ENCODE results near the gene GATC.

Gene GATC, protein sequence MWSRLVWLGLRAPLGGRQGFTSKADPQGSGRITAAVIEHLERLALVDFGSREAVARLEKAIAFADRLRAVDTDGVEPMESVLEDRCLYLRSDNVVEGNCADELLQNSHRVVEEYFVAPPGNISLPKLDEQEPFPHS

DNA sequence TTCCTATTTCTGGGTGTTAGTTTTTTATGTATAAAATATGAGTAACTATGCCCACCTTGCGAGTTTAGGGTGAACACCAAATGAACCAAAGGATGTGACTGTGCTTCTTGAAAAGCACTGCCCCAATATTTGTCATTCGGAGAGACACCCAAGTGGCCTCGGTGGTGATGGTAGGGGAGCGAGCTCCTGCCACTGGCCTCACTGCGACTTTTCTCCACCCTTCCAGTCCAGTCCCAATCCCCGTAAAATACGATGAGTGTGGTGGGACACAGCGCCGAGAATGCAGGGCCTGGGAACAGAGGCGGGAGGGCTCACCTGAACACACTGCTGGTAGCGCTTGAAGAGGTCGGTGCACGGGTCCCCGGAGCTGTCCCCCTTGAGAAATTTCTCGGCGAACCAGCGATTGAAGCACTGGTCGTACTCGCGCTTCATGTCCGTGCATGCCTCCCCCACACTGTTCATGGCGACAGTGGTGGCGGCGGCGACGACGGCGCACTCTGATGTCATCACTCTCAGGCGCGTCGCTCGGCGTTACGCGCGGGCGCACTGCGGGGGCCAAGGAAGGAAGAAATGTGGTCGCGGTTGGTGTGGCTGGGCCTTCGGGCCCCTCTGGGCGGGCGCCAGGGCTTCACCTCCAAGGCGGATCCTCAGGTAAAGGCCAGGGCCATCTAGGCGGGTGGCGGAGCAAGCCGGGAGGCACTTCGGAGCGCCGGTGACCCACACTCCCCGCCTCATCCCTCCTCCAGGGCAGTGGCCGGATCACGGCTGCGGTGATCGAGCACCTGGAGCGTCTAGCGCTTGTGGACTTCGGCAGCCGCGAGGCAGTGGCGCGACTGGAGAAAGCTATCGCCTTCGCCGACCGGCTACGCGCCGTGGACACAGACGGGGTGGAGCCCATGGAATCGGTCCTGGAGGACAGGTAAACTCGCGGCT, at the start of gene GATC, which contains the start of gene TRIAP1:
Gene GATC, plus strand, starts transcription at position 534 of the 933 bp plus-strand sequence. Its CDS starts 37 bp downstream, at position 571.
Gene TRIAP1, minus strand, starts transcription at position 474 of the 933 bp plus-strand sequence. Its CDS starts 12 bp downstream, at position 462.
- DNase-seq (ENCODE audit: low read depth, low spot score), result no peak

- DNase-seq (ENCODE audit: low read depth, low spot score), result no peak
Observed at GRCh38 chr12:120397824-120398540, 48.3 kb upstream of the GATC start.

DNA sequence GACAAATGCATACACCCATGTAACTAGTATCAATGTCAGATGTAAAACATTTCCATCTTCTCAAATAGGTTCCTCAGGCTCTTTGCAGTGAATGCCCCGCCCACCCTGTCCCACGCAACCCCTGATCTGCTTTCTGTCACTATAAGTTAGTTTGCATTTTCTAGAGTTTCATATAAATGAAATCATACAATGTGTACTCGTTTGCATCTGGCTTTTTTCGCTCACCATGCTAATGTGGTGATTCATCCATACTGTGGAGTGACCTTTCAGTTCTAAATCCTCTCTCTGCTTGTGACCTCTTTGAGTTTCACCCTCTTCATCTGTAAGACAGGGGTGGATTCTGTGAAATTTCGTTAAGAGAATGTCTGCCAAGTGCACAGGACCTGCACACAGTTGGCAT, 46.7 kb upstream of the GATC start:
- no peak for DNase-seq (ENCODE audit: low read depth, low spot score)

DNA sequence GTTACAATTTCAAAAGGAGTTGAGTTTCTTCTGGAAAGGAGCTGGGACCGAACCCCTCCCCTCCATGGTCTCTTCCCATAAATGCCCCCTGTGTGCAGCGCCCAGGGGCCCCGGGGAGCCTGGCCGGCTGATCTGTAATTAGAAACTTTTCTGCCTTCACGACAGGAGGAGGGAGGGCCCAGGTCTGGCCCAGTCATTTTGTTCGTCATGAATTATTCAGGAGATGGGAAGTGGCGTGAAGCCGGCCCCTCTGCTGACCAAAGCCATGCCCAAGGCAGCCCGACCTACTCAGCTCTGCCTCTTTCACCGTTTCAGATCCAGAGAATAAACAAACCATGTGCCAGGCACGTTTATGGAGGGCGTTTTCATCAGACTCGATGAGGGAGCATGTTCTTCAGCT, 44.0 kb upstream of the GATC start:
- no peak for DNase-seq (ENCODE audit: low read depth, low spot score)

GRCh38 chr12:120403869-120404268, 42.4 kb upstream of the GATC start:
- DNase-seq (ENCODE audit: low read depth, low spot score), result no peak

DNA sequence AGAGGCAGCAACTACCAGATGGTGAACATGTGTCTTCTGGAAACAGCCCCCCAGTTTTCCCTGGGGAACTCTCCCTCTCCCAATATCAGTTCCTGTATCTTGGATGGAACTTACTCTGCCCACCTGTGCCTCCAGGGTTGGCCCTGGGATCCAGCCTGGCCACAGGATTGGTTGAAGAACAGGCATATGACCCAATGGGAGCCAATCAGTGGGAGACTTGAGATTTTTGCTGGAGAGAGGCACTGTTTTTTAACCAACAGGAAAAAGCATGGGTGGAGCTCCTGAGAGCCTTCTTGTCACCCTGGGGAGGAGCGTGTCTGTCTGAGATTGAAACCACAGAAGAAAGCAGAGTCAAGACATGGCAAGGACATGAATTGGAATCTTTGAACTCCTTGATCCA, 42.0 kb upstream of the GATC start:
- DNase-seq (ENCODE audit: low read depth, low spot score), result no peak

DNA sequence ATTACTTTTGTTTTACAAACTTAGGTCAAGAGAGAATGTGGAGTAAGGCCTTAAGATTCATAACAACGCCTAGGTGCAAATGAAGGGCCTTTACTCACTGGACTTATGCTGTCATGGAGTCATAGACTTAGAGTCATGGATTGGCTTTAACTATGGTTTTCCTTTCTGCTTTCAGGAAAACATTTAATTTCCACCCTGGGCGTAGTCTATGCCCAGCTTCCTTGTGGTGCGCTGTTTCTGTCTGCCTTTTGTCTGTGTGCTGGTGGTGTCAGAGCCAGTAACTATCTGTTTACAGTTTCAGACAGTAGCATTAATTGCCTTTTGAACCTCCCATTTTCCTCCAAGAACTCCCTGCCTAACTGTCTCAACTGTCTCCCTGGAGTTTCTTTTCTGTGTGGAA, 40.2 kb upstream of the GATC start:
- no peak for DNase-seq (ENCODE audit: low read depth, low spot score)

- DNase-seq (ENCODE audit: low read depth, low spot score), result no peak
Observed at GRCh38 chr12:120406553-120406952, 39.7 kb upstream of the GATC start.

DNA sequence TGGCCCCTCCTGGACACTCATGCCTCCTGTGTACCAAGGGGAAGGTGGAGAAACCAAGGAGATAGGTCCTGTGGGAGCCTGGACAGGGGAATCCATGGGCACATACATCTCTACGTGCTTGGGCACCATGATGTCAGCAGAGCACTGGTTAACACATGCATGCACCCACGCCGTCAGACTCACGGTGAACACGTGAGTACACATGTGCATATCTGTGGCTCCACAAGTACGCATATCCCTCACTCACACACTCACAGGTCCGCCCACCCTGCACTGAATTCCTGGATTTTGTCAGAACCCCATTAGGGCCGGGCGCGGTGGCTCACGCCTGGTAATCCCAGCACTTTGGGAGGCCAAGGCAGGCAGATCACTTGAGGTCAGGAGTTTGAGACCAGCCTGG, 37.5 kb upstream of the GATC start:
- no peak for DNase-seq (ENCODE audit: low read depth, low spot score)

DNA sequence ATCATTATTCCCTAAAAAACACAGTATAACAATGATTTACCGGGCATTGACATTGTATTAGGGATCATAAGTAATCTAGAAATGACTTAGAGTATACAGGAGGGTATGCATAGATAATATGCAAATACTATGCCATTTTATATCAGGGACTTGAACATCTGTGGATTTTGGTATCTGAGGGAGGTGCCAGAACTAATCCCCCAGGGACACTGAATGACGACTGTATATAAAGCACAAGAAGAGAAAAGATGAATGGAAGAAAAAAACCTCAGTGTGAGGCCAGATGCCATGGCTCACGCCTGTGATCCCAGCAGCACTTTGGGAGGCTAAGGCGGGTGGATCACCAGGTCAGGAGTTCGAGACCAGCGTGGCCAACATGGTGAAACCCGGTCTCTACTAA, 33.8 kb upstream of the GATC start:
- no peak for DNase-seq (ENCODE audit: low read depth, low spot score)

DNA sequence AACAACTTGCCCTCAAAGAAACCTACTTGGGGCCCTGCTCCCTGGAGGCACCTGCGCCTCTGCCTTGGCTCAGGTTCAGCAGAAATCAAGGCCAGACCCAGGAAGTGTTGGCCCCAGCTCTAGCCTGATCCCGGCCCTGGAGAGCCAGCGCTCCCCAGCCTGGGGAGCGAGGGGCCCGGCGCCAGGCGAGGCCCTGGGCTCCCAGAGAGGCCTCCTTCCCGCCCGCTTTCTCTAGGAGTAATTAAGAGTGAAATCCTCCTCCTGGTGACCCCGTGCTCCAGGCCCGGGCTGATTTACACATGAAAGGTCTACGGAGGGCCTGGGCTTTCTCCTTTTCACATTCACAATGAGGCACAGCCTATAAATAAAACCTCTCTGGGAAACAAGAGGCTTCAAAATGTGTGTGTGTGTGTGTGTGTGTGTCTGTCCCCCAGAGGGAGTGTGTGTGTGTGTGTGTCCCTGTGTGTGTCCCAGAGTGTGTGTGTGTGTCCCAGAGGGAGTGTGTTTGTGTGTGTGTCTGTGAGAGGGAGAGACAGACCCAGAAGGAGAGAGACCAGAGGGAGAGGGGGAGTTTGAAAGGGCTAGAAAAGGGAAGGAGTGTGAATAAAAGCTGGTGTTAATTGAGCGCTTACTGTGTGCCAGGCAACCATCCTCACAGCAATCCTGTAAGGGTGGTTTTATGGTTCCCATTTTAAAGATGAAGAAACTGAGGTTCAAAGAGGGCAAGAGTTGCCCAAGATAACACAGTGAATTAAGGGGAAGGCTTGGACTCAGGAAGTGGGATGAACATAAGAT, 32.1 kb upstream of the GATC start:
- no peak for DNase-seq (ENCODE audit: low read depth, low spot score)

DNA sequence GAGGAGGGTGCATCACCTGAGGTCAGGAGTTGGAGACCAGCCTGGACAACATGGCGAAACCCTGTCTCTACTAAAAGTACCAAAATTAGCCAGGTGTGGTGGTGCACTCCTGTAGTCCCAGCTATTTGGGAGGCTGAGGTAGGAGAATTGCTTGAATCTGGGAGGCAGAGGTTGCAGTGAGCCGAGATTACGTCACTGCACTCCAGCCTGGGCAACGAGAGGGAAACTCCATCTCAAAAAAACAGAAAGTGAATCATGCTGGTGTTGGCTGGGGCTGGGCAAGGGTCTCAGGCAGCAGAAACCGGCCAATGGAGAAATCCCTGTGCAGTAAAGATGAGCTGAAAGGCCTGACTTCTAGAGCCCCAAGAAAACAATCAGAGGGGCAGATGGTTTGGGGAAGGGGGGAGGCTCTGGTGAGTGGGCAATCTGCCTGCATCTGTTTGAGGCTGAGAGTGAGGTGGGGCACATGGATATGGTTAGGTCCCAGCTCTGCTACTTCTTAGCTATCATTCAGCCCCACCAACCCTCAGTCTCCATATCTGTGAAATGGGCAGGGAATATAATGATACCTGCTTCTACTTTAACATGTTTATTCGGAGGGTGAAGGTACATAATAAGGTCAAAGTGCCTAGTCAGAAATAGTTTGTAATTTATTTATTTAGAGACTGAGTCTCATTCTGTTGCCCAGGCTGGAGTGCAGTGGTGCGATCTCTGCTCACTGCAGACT, 29.6 kb upstream of the GATC start:
- DNase-seq (ENCODE audit: low read depth, low spot score), result no peak

DNA sequence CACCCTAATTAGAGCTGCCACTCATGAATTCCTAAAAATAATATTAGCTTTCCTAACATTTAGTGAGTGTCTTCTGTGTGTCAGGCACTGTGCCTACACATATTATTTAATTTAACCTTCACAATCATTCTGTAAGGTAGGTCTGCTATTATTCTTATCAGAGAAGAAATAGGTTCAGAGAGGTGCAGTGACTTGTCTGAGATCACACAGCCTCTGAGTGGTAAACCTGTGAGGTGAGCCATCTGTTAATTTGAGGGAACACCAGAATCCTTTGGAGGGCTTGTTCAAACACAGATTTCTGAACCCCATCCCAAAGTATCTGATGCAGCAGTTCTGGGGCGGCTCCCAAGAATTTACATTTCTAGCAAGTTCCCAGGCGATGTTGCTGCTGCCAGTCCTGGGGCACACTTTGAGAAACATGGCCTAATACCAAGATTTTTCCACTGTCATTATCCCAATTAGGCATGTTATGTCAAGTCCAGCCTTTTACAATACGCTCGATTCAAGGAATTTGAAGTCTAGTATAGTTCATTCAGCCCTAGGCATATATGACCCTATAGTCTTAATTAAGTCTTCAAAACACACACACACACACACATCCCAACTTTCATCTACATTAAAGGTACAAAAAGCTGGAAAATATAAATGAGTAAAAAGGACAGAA, 28.2 kb upstream of the GATC start:
- no peak for DNase-seq (ENCODE audit: low read depth, low spot score)

GRCh38 chr12:120421701-120422100, 24.5 kb upstream of the GATC start:
- DNase-seq (ENCODE audit: low read depth, low spot score), result no peak

DNA sequence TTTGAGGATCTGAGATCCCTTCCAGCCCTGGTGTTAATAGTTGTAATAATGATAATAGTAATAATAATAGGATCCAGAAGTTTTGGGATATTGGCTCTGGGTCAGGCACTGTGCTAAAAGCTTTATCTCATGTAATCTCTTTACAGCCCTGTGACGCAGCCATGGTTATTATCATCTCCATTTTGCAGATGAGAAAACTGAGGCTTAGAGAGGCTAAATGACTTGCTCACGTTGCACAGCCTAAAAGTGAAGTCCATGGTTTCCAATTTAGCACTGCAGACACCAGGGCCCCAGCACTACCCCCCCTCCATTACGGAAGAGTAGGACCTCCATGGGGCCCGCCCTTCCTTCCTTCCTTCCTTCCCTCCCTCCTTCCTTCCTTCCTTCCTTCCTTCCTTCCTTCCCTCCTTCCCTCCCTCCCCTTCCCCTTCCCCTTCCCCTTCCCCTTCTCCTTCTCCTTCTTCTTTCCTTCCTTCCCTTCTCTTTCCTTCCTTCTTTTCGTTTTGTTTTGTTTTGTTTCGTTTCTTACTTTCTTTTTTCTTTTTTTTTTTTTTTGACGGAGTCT, 23.3 kb upstream of the GATC start:
- DNase-seq (ENCODE audit: low read depth, low spot score), result no peak

GRCh38 chr12:120425797-120426196, 20.4 kb upstream of the GATC start:
- DNase-seq (ENCODE audit: low read depth, low spot score), result no peak

- no peak for DNase-seq (ENCODE audit: low read depth, low spot score)
Observed at GRCh38 chr12:120428597-120429229, 17.5 kb upstream of the GATC start.

GRCh38 chr12:120429368-120429767, 16.9 kb upstream of the GATC start:
- no peak for DNase-seq (ENCODE audit: low read depth, low spot score)

DNA sequence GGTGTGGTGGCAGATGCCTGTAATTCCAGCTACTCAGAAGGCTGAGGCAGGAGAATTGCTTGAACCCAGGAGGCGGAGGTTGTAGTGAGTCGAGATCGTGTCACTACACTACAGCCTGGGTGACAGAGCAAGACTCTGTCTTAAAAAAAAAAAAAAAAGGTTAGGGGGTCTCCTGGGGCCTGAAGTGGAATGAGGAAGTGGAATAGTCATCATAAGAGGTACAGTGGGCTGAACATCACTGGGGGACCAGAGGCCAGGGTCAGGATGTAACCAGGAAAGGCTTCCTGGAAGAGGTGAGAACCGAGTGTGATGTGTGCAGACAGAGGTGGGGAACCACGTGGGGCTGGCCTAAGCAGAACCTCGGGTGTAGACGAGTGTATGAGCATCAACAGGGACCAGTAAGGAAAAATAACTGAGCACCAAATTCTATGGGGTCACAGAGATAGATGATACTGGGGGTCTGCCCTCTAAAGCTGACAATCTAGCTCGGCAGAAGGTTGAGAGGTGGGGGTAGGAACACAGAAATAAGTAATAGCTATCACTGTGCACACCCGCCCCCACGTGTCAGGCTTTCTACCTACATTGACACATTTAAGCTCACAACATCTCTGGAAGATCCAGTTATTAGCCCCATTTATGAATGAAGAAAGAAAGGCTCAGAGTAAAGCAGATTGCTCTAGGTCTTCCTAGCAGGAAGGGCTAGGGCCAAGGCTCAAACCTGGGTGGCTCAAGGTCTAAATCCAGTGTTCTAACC, 13.3 kb upstream of the GATC start:
- no peak for DNase-seq (ENCODE audit: low read depth, low spot score)
